GM21515 (cell line): ENCODE data around the gene SPSB2.

ENCODE experiments used
- ATAC-seq: cut with Tn5 transposase; IDR thresholded peaks from one replicate; pipeline ENCODE4 v1.9.1; 2021; ENCODE audit not compliant: unreplicated experiment

Gene SPSB2

GRCh38 chr12:6851921-6852650 lies 21.0 kb downstream of the SPSB2 start, which contains the start of gene USP5:
USP5 (plus strand) TSS chr12:6852150; CDS start chr12:6852180, 30 bp downstream.
- ATAC-seq, result peak; percentile 71

- peak; percentile 55 for ATAC-seq
Observed at GRCh38 chr12:6851153-6851920, 21.8 kb downstream of the SPSB2 start, which contains the start of gene CDCA3. CDCA3 (minus strand) TSS chr12:6851286; CDS start chr12:6850952, 334 bp downstream.

GRCh38 chr12:6850796-6851152 lies 22.3 kb downstream of the SPSB2 start:
- no peak for ATAC-seq

- no peak for ATAC-seq
Observed at GRCh38 chr12:6849976-6850560, 23.0 kb downstream of the SPSB2 start.

- ATAC-seq, result no peak
Observed at GRCh38 chr12:6849427-6849826, 23.7 kb downstream of the SPSB2 start.

DNA sequence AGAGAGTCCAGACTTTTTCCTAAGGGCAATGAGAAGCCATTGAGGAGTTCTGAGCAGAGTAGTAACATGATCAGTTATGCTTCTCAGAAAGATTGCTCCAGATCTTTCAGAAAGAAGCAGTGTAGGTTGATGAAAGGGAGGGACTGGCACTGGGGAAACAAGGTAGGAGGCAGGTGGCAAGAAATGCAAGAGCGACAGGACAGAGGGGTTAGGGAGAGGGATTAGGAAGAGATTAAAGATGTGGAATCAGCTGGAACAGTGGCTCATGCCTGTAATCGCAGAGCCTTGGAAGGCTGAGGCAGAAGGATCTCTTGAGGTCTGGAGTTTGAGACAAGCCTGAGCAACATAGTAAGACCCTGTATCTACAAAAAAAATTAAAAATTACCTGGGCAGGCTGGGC lies 25.4 kb downstream of the SPSB2 start:
- no peak for ATAC-seq

GRCh38 chr12:6846316-6846869 lies 26.7 kb downstream of the SPSB2 start:
- no peak for ATAC-seq

GRCh38 chr12:6845395-6845794 lies 27.7 kb downstream of the SPSB2 start:
- ATAC-seq, result no peak

DNA sequence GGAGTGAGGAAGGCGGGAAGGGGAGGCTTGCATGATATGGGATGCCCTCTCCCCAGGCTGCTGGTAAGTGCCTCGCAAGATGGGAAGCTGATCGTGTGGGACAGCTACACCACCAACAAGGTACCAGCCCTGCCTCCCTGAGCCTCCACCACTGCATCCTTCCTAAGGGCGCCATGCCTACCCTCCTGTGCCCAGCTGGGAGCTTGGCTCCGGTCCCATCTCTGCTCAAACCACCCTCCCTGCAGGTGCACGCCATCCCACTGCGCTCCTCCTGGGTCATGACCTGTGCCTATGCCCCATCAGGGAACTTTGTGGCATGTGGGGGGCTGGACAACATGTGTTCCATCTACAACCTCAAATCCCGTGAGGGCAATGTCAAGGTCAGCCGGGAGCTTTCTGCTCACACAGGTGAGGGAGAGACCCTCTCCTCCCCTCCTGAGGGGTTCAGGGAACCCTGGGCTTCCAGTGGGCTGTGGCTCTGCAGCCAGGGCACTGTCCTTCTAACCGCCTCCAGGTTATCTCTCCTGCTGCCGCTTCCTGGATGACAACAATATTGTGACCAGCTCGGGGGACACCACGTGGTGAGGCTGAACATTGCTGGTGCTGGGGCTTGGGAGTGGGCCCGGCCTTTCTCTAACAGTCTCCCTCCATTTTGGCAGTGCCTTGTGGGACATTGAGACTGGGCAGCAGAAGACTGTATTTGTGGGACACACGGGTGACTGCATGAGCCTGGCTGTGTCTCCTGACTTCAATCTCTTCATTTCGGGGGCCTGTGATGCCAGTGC lies 29.8 kb downstream of the SPSB2 start:
- ATAC-seq, result no peak

DNA sequence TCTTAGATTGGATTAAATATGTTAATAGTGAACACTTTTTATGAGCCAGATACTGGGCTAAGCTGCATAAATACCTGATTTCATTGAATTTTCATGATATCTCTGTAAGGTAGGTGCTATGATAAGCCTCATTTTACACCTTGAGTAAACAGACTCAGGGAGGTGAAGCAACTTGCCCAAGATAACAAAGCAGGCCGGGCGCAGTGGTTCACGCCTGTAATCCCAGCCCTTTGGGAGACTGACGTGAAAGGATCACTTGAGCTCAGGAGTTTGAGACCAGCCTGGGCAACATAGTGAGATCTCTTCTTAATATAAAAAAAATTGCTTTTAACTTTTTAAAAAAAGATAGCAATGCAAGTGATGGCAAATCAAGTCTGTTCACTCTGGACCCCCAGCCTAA lies 31.0 kb downstream of the SPSB2 start:
- no peak for ATAC-seq

GRCh38 chr12:6840761-6841515 lies 32.2 kb downstream of the SPSB2 start, which contains the start of gene GNB3:
GNB3 (plus strand) TSS chr12:6840925; CDS start chr12:6841288, 363 bp downstream.
- ATAC-seq, result no peak

DNA sequence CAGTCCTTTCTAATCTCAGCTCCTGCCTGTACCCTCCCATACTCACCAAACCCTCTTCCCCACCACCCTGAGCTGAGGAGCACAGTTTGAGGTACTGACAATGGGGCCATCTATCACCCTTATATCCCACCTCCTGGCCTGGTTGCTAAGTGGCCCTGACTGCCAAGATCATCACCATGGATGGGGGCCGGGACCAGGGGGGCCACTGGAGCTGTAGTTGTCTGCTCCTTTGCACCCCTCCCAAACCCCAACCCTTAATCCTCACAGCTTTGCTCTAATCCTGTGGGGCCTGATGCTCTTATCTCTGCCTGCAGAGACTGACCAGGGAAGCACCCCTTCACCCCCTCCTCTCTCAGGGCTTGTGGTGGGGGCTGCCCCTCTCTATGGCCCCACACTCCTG lies 32.8 kb downstream of the SPSB2 start:
- ATAC-seq, result no peak

- ATAC-seq, result peak; percentile 82
Observed at GRCh38 chr12:6839482-6840201, 33.5 kb downstream of the SPSB2 start.

DNA sequence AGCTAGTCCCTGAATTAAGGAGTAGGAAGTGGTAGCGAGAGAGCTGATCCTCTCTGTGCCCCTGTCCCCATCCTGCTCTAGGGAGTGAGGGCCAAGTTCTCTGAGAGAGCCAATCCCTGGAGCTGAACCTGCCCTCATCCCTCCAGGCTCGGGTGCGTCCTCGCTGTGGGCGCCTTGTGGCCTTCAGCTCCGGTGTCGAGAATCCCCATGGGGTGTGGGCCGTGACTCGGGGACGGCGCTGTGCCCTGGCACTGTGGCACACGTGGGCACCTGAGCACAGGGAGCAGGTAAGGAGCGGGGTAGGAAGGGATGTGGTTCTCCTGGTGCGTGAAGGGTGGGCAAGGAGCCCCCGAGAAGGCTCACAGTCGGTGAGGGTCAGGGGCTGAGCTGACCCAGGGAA lies 34.2 kb downstream of the SPSB2 start:
- ATAC-seq, result no peak

DNA sequence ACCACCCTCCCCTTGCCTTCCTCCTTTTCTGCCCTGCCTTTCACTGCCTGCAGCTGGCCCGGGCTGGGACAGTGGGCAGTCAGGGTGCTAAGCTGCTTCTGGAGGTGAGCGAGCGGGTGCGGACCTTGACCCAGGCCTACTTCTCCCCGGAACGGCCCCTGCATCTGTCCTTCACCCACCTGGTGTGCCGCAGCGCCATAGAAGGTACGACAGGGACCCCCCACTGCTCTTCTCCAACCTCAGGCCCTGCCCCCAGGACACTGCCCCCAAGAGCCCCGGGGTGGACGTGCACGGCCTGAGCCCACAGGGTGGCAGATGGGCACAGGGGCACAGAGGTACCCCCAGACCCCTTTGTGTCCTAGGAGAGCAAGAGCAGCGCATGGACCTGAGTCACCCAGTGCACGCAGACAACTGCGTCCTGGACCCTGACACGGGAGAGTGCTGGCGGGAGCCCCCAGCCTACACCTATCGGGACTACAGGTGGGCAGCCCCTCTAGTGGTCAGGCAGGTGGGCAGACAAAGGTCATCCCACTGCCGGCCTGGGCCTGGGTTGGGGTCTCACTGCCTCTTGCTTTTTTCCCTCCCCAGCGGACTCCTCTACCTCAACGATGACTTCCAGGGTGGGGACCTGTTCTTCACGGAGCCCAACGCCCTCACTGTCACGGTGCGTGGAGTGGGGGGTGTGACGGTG lies 35.6 kb downstream of the SPSB2 start:
- ATAC-seq, result no peak

- no peak for ATAC-seq
Observed at GRCh38 chr12:6836851-6837250, 36.3 kb downstream of the SPSB2 start.

DNA sequence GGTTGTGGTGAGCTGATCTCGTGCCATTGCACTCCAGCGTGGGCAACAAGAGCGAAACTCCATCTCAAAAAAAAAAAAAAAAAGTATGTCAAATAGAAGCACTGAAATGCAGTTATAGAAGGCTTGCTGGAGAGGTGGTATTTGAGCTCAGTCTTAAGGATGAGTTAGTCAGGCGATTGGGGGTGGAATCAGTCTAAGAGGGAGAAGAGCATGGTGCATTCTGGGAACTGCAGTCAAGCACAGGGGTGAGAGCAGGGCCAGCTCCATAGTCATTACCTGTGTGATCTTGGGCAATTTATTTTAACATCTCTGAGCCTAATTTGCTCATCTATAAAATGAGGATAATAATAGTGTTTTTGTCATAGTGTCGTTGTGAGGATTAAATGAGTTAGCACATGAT lies 38.2 kb downstream of the SPSB2 start:
- no peak for ATAC-seq

DNA sequence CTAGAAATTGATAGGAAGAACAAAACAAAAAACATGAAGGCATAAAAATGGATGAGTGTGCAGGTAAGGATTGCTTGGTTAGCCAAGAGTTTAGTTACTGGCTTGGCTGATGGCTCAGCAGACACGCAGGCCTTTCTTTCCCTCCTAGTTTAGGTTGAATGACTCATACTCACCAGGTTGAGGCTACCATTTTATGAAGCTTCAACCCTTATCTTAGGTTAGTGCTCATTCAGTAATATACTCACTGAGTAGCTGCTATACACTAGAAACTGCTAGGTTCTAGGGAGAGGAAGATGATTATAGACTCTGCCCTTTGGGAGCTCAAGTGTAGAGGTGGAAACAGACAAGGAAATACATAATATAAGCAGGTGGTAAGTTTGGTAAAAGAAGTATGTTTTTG lies 38.8 kb downstream of the SPSB2 start:
- no peak for ATAC-seq
